SW 1271 (cell line): ENCODE data around the gene ITPR3.

Experiments used
- DNase-seq, 2 experiments: peaks; one replicate each; lab custom pipeline; 2025; lab: John Stamatoyannopoulos, UW

The ITPR3 gene

DNA sequence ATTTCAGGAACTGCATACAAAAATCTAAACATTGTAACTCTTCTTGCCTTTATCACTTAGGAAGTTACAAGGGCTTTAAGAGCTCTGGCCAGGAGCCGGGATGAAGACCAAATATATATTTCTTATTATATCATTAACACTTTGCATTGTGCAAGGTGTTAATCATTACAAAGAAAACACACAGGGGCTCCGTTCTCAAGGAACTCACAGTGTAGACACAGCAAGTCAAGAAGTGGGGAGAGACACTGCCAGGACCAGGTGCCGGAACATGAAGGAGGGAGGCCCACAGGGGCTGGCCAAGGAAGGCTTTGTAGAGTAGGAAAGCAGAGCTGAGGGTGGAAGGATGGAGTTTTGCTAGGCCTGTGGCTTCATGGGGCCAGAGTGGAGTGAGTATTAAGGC is 17.4 kb downstream of the ITPR3 start:
- no peak for DNase-seq

DNA sequence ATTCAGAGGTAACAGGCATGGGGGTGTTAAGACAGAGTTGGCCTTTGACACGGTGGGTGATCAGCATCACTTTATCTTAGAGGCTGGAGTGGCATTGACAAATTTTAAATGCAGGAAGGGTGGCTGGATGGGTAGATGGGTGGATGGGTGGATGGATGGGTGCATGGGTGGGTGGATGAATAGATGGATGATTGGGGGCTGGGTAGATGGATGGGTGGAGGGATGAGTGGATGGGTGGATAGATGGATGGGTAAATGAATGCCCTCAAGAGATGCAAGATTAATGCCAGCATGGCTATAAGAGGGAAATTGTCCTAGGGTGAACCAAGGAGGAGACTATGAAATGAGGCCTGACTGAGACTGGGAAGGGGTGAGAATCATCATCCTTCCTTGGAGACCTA is 18.4 kb downstream of the ITPR3 start:
- DNase-seq = no peak

DNA sequence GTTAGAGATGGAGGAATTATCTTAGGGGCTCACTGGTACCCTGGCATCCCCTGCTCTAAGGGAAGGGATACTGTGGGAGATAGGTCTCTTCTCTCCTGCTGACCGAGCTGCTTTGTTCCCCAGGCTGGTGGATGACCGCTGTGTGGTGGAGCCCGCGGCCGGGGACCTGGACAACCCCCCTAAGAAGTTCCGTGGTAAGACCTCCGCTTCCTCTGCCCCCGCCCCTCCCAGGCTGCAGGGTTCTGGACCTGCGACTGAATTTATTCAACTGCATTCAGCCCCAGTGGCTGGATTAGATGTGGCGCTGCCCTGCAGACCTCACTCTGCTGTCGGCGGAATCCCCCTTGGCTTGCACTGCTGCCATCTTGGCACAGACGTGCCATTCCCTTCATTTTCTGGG is 19.2 kb downstream of the ITPR3 start:
- DNase-seq = no peak

DNA sequence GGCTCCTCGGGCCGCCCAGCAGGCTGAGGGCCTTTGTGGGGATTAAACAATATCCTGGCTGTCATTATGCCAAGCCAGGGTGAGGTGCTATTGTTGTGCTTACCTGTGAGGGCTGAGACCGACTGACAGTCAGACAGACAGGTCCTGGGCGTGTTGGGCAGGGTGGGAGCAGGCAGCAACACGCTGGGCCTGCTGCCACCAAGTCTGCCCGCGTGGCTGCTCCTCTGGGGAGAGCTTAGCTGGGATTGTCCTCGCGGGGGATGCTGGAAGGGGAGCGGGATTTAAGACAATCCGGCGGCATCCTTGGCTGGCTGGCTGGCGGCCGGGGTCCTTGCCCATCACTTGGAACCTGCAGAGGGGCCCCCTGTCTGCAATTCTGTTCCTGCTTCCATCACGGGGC is 20.0 kb downstream of the ITPR3 start:
- no peak for DNase-seq

DNA sequence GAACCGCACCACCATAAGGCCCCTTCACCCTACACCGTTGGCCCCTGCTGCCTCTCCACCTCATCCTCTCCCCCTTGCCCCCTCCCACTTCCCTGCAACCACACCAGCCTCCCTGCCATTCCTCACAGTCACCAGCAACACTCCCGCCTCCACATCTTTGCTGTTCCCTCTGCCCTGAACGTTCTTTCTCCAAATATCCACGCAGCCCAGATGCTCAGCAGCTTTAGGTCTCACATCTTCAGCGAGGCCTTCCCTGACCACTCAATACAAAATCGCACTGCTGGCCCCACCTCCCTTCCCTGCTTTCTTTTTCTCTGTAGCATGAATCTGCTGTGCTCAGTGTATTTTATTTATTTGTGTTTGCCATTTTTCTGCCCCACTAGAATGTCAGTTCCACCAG is 20.5 kb downstream of the ITPR3 start:
- DNase-seq = no peak

DNA sequence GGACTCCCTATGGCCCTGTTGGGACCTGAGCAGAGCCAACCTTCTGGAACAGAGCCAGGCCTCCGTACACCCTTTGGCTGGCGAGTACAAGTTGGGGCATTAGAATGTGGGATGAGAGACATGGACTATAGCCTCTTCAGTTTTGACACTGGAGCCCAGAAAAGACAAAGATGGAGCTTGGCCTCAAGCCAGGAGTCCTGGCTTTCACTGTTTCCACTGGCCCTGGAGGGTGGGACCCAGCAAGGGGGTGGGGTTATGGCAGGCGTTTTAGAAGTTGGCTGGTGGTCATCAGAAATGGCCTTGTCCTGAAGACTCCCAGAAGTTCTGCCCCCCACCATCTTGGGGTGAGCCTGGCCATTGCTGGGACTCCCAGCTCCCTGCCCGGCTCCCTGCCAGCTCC is 21.8 kb downstream of the ITPR3 start:
- DNase-seq = no peak

DNA sequence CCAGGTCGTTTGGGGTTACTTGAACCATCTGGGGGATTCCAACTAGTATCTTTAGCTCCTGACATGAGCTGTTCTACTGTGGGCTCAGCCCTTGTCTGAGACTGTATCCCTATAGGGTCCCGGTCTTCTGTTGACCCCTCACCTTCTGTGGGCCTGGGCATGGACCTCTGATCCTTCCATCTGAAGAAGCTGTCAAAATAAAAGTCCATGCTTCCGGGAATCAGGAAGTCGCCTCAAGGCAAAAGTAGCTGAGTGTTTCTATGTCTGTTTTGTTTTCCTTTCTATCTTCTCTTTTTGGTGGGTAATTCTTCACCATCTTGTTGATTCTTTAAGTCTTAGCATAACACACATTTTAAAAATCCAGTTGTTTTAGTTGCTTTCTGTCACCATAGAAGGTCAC is 30.3 kb downstream of the ITPR3 start:
- no peak for DNase-seq

DNA sequence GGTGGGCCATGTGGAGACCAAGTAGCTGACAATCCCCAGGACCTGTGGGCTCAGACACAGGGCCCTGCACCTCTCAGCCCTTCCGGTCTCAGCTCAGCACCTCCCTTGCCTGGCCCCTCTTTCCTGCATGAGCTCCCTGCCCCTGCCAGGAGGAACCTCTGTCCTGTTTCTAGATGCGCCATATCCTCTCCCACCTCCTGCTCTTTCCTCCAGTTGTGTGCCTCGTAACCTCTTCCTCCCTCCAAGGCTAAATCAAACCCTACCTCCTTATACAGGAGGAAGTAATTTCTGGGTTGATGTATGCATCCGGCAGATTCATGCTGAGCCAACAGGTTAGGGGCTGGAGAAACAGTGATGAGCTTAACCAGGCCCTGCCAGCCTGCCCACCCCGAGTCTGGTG is 30.9 kb downstream of the ITPR3 start:
- DNase-seq = no peak

DNA sequence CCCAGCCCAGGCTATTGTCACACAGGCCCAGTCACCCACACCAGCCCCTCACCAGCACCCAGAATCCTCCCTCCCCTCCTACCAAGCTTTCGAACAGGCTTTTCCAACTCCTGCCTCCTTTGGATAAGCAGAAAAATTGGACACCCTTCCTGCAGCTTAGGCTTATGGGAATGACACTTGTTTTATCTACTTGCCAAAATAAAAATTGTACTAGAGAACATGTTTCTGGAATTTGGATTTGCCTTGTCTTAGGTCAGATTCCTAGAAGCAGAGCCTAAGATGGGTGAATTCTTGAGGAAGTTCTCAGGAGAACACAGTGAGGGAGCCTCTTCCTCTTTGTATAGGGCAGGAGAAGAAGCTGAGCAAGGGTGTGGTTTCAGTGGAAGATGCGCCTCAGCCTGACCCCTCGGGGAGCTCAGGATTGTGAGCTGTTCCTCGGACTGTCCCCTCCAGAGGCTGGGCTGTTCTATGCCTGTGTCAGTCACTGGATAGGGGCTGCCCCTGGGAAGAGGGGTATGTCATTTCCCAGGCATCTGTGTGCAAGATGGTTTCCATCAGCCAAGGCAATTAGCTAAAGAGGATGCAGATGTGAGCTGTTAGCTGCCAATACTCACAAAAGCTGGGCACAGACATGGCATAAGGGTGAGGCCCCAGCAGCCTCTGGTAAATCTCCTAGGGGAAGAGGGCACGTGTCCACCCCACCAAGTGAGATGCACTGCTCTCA is 33.9 kb downstream of the ITPR3 start:
- DNase-seq = no peak

DNA sequence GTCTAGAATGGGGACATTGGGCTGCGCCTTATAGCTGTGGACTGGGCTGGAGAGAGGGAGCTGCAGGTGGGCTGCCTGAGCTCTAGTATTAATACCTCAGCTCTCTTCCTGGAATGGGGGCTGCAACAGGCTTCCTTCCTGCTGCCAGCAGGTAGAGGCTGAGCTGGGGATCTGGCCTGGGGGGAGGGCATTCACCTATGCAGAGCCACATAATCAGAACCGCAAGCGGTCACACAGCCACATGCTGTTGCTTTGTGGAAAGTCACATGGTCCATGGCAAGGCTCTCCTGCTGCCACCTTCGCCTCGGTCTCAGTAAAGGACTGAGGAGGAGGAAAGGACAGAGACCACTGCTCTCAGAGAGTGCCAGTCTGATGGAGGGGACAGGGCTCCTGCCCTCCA is 35.7 kb downstream of the ITPR3 start:
- DNase-seq = no peak

DNA sequence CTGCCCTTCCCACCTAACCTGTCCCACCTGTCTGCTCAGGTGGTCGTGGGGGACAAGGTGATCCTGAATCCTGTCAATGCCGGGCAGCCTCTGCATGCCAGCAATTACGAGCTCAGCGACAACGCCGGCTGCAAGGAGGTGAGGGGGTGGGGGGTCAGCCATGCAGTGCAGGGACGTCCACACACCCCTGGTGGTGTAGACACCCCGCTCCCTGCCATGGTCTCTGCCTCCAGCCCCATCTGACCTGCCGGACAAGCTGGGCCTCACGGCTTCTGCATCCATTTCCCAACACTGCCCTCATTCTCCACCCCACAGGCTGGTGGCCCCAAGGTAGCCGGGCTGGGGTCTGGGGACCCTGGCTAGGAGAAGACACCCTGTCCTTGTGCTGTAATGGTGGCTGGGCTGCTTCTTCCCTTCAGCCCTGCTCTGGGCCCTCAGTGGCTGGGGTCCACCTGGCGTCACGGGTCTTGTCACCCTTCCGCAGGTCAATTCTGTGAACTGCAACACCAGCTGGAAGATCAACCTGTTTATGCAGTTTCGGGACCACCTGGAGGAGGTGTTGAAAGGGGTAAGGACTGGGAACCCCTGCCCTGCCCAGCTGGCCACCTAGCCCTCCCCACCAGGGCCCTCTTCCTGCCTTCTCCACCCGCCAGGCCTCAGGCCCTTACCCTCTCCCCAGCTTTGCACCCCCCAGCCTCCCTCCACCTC is 38.0 kb downstream of the ITPR3 start:
- DNase-seq = no peak

DNA sequence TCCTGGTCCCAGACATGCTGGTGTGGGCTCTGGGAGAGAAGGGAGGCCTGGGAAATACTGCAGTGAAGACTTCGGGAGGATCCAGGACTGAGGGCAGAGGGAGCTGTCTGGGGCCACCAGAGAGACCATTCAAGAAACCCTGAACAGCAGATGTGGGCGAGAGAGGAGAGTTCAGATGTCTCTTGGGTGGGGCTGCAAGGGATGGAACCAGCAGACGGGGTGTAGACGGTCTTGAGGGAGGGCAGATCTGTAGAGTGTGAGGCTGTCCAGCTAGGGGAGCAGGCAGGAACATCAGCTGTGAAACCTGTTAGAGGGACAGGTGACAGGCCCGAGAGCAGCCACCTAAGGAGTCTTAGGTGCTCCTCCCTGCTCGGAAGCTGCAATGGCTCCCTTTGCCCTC is 38.9 kb downstream of the ITPR3 start:
- DNase-seq = no peak

DNA sequence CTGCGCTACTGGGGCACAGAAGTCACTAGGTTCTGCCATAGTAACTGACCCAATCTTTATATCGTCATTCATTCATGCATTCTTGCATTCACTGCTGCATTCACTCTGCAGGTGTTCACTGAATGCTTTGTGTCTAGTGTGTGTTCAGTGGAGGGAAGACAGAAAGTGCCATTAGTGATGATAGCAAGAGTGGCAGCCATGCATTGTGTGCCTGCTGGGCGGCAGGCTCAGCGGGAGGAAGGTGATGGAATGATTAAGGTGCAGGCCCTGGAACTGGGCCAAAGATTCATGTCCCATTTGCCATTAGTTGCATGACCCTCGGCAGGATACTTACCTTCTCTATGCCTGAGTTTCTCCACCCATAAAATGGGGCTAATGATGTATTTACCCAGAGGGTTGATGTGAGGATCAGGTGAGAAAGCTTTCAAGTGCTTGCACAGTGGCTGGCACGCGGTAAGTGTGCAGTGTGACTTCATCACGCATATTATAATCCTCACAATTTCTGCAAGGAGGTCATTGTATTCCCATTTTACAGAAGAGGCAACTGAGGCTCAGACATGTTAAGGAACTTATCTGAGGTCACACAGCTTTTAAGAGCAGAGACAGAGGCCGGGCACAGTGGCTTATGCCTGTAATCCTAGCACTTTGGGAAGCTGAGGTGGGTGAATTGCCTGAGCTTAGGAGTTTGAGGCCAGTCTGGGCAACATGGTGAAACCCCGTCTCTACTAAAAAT is 40.1 kb downstream of the ITPR3 start:
- no peak for DNase-seq

DNA sequence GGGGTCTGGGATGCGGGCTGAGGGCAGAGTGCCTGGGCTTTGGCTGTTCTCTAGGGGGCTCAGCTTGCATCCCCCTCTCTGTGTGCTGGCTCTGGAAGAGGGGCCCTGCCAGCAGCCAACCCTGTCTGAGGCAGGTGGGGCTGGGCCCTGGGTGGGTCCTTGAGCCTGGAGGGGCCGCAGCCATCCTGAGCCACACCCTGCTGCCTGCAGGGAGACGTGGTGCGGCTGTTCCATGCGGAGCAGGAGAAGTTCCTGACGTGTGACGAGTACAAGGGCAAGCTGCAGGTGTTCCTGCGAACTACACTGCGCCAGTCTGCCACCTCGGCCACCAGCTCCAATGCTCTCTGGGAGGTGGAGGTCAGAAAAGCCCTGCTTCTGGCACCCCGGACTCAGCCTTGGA is 41.2 kb downstream of the ITPR3 start:
- no peak for DNase-seq

DNA sequence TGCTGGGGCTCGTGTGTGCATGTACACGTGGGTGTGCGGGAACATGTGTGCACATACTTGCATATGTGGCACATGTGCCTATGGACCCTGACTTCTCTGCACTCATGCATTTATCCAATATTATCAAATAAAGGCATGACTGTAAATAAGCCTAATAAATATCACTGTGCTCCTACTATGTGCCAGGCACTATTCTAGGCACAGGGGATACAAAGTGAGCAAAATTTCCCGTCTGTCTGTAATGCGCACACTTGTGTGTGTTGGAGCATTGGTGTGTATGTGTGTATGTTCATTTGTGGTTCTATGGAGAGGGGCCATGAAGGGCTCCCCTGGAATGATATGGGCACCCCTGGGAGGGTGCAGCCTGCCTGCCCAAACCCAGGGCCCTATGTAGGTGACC is 41.9 kb downstream of the ITPR3 start:
- no peak for DNase-seq

DNA sequence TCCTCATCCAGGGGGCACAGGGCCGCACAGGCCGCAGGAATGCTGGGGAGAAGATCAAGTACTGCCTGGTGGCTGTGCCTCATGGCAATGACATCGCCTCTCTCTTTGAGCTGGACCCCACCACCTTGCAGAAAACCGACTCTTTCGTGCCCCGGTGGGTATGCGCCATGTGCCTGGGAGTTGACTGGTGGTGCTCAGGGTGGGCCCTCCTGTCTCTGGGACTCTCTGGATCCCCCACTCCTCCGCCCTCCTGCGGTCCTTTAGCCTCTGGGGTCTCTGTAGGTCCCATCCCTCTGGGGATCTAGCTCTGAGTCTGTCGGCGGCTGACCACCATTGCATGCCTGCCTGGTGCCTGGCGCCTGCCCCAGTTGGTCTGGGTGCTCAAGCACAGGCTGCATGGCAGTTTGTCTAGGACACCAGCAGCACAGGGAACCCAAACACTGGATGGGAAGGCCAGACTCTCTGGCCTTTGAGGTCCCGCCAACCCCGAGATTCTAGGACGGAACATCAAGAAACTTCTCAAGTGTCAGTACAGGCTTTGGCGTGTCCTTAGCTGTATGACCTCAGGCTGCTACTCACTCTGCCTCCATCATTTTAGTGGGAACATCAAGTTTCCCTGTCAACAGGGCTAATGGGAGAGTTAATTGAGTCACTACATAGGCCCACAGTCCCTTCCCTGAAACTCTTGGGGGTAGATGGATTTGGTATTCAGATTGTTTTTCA is 42.8 kb downstream of the ITPR3 start:
- DNase-seq = no peak

DNA sequence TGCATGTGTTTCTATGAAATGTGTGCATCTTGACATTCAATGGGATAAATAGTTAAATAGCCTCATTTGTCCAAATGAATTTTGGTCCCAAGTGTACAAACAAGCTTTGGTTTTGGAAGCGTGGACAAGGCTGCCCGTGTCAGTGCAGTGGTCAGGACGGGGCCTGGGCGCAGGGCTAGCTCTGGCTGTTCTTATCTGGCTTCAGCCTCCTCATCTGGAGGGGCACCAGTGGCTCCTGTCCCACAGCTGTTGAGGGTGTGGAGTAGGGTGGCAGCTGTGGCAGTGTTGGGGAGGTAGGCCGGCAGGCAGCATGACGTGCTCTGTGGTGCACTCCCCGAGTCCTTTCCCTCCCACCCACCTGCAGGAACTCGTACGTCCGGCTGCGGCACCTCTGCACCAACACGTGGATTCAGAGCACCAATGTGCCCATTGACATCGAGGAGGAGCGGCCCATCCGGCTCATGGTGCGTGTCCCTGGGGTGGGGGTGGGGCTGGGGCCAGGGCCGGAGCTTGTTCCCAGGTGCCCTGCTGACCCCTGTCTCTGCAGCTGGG is 43.5 kb downstream of the ITPR3 start:
- no peak for DNase-seq

DNA sequence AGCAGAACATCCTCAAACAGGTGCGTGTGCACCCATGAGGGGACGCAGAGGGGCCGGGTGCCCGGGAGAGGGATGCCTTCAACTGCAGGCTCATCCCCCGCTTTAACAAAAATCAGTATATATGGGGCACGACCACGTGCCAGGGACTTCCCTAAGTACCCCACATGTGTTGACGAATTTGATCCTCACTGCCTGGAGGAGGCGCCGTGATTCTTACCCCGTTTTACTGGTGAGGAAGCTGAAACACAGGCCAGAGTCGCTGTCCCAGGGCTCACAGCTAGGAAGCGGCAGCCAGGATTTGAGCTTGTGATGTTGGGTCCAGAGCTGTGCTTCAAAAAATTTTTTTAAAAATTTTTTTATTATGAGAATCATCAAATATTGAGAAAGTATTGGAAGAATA is 44.8 kb downstream of the ITPR3 start:
- DNase-seq = no peak

DNA sequence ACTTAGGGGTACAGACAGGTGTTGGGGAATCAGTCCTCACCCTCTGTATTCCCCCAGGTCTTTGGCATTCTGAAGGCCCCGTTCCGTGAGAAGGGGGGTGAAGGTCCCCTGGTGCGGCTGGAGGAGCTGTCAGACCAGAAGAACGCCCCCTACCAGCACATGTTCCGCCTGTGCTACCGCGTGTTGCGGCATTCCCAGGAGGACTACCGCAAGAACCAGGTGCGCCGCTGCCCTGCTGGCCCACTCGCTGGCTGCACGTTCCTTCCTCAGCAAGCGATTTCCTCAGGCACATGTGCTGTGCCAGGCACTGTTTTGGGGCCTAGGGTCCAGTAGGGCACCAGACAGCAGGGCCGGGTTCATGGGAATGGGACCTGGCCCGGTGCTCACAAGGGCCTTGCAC is 46.0 kb downstream of the ITPR3 start:
- DNase-seq = no peak

DNA sequence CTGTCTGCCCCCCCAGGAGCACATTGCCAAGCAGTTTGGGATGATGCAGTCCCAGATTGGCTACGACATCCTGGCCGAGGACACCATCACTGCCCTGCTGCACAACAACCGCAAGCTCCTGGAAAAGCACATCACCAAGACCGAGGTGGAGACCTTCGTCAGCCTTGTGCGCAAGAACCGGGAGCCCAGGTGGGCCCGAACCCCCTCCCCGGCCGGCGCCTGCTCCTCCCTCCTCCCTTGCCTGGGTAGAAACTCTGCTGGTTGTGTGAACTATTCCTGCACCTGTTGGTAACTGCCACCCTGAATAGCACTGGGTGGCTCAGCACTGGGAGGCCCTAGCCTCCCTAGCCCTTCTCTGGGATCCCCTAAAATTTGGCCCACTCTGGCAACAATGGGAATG is 46.7 kb downstream of the ITPR3 start:
- DNase-seq = no peak

DNA sequence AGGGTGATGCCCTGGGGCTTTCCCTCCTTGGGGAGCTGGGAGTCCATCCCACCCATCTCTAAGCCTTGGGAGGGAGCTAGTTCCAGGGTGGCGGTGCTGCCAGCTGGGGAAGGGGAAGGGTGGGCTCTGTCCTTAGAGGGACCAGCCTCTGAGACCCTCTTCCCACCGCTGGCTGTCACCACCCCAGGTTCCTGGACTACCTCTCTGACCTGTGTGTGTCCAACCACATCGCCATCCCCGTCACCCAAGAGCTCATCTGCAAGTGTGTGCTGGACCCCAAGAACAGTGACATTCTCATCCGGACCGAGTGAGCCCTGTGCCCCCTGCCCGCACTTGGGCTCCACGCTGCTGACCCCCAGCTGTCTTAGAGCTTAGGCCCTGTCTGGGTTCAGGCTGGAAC is 47.2 kb downstream of the ITPR3 start:
- DNase-seq = no peak

DNA sequence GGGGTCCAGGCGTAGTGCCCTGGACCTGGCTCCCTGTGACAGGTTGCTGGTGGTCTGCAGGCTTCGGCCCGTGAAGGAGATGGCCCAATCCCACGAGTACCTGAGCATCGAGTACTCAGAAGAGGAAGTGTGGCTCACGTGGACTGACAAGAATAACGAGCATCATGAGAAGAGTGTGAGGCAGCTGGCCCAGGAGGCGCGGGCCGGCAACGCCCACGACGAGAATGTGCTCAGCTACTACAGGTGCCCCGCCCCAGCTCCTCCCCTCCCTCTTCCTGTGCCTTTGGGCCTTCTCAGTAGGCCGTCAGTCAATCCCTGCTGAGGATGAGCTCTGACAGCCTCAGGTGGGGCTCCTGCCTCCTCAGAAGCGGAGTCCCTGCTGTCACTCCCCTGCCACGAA is 47.8 kb downstream of the ITPR3 start:
- DNase-seq = no peak
